ENCODE data around the gene SNX9.
A peak's percentile ranks its signal among the peaks of the same experiment; 100 is the strongest.

The SNX9 gene

GRCh38 chr6:157989541-157990289 is 166.7 kb downstream of the SNX9 start:
- DNase-seq (ENCODE audit: low read depth in 2 of 3, low spot score in 1 of 3), result no peak

- DNase-seq (ENCODE audit: low read depth in 2 of 3, low spot score in 1 of 3), result peak in 1 of 3 donors; percentile 12
Measured at GRCh38 chr6:157990321-157991066, 167.4 kb downstream of the SNX9 start.

- DNase-seq (ENCODE audit: low read depth in 2 of 3, low spot score in 1 of 3), result no peak
Measured at GRCh38 chr6:157991067-157991432, 168.0 kb downstream of the SNX9 start.

- DNase-seq (ENCODE audit: low read depth in 2 of 3, low spot score in 1 of 3), result no peak
Measured at GRCh38 chr6:157993076-157993475, 170.0 kb downstream of the SNX9 start.

GRCh38 chr6:157994125-157994795 is 171.2 kb downstream of the SNX9 start:
- DNase-seq (ENCODE audit: low read depth in 2 of 3, low spot score in 1 of 3), result no peak

Data from stimulated activated CD4-positive, alpha-beta T cell treated with anti-CD3 and anti-CD28 coated beads, Interleukin-12 subunit alpha, Interleukin-12 subunit beta, amount 100 ng/mL, for 48 hours (primary cell).